Measurements from ENCODE around the gene KCNQ1.

DNA sequence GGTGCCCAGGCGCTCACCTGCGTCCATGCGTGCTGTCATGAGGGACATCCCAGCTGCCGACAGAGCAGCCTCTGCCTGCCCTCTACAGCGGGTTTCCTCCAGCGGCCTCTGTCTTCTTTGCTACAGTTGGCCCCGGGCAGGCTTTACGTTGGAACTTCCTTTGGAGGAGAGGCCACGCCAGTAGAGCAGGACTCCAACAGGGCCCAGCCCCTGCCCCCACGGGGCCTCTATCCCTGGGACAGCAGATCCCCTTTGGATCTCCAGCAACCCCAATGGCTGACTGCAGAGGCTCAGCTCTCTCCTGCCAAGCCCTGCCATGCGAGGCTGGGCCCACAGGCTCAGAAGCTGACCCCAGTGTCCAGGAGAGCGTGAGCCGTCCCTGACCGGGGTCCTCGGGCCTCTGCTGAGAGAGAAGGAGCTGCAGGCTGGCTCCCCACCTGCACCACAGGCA is 12.6 kb upstream of the KCNQ1 start:
- TF ChIP-seq, protein P1, sequence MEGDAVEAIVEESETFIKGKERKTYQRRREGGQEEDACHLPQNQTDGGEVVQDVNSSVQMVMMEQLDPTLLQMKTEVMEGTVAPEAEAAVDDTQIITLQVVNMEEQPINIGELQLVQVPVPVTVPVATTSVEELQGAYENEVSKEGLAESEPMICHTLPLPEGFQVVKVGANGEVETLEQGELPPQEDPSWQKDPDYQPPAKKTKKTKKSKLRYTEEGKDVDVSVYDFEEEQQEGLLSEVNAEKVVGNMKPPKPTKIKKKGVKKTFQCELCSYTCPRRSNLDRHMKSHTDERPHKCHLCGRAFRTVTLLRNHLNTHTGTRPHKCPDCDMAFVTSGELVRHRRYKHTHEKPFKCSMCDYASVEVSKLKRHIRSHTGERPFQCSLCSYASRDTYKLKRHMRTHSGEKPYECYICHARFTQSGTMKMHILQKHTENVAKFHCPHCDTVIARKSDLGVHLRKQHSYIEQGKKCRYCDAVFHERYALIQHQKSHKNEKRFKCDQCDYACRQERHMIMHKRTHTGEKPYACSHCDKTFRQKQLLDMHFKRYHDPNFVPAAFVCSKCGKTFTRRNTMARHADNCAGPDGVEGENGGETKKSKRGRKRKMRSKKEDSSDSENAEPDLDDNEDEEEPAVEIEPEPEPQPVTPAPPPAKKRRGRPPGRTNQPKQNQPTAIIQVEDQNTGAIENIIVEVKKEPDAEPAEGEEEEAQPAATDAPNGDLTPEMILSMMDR (IDR thresholded peaks at IDR 0.05), result no peak
- TF ChIP-seq POLR2A (IDR thresholded peaks at IDR 0.05), result no peak

Data from adrenal gland (tissue), 5 donors.